HG03558 (cell line): ENCODE data around the gene BRMS1L.
A peak's percentile ranks its signal among the peaks of the same experiment; 100 is the strongest.
"Not testable (repeated sequence)": the region's sequence is repeated elsewhere in the genome, so short reads cannot be mapped to it uniquely, and the experiment has no call there.

Experiments used
- ATAC-seq: cut with Tn5 transposase; IDR thresholded peaks from one replicate; pipeline ENCODE4 v1.9.1; 2021; ENCODE audit warnings: moderate number of reproducible peaks; ENCODE audit not compliant: unreplicated experiment; ENCODE audit errors: extremely low read depth

The BRMS1L gene

DNA sequence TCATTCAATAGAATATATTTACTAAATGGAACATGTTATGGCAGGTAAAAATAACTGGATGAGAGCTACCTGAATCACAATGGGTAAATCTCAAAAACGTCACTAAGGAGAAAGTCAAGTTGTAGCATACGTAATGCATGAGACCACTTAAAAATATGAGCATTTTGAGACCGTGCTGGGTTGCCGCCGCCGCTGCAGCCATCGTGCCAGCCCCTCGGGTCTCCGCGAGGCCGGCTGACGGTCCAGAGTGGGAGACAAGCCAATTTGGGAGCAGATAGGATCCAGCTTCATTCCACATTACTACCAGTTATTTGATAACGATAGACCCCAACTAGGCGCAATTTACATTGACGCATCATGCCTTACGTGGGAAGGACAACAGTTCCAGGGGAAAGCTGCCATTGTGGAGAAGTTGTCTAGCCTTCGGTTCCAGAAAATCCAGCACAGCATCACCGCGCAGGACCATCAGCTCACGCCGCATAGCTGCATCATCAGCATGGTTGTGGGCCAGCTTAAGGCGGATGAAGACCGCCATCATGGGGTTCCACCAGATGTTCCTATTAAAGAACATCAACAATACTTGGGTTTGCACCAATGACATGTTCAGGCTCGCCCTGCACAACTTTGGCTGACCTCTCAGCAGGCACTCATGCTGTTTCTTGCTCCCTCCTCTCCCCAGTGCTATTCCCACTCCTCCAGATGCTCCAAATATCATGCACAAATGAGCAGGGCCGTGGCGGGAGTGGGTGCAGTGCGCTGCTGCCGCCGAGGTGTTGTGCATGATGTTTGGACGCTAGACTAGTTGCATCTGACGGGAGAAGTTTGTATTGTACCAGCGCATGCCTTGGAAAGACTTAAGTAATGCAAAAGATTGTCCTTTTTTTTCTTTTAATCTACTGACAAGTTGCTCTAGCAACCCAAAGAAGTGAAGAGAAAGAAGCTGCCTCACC lies 6.3 kb upstream of the BRMS1L start:
- ATAC-seq: no peak

DNA sequence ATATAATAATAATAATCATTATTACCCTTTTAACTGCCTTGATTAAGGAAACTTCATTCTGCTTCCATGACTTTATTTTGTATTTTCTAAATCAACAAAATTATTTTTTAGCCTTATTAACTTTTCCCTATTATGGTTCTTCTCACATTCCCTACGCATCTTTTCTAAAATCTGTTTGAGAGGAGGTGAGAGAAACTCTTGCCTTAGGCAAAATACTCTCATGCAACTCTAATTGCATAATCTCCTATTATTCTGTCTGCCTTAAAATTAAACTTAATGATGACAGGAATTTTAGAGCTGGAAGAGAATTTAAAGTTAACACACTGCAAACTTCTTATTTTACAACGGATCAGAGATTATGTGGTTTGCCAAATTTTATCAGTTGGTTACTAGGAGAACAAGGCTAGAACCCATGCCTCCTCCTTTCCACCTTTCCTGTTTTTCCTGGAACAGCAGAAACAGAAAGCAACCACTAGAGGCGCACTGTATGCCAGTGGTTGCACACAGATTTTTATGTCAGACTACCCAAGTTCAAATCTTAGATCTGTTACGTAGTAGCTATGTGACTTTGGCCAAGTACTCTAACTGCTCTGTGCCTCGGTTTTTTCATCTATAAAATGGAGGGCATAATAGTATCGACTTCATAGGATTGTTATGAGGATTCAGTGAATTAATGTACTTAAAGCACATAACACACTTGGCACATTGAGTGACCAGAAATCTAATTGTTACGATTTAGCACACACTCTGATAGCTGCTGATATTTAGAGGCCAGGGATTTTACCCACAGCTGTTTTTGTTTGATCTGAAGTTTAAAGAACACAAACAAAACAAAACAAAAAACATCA lies 4.3 kb upstream of the BRMS1L start:
- ATAC-seq: no peak

- ATAC-seq: no peak
Observed at GRCh38 chr14:35822501-35822900, 3.6 kb upstream of the BRMS1L start.

GRCh38 chr14:35824446-35825165 lies 1.5 kb upstream of the BRMS1L start:
- ATAC-seq: not testable (repeated sequence)

DNA sequence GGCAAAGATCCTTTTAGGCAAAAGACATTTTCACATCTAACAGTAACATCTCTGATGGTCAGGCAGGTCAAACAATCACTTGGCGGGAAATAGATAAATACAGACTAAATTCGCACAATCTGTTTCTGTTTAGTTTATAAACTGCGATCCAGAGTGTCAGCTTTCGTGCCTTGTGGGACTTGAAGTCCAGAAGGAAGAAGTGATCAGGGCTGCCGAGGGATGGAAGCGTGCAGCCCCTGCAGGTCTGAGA lies 245 bp upstream of the BRMS1L start:
- ATAC-seq: no peak

- no peak for ATAC-seq
Observed at GRCh38 chr14:35826952-35827416, 846 bp downstream of the BRMS1L start.

DNA sequence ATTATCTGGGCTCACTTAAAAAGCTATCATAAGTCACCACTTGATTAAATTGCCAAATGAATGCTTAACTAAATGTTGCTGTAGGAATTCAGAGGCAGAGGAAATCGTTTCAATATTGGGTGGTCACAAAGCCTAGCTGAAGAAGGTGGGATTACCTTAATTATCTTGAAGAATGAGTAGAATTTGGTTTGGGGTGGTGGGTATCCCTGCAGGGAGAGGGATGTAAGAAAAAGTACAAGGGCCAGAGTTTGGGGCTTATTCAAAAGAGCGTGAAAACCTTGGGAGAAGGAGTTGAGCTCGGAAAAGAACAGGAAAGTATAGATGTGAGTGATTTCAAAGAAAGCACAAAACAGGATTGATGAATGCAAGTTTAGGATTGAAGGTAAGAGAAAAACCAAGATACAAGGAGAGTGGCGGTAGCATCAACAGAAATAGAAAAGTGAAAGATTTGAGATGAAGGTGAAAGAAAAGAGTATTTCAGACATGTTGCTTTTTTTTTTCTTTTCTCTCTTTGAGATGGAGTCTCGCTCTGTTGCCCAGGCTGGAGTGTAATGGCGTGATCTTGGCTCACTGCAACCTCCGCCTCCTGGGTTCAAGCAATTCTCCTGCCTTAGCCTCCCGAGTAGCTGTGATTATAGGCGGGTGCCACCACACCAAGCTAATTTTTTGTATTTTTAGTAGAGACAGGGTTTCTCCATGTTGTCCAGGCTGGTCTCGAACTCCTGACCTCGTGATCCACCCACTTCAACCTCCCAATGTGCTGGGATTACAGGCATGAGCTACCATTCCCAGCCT lies 1.7 kb downstream of the BRMS1L start:
- ATAC-seq: no peak

- no peak for ATAC-seq
Observed at GRCh38 chr14:35829449-35829848, 3.3 kb downstream of the BRMS1L start.

DNA sequence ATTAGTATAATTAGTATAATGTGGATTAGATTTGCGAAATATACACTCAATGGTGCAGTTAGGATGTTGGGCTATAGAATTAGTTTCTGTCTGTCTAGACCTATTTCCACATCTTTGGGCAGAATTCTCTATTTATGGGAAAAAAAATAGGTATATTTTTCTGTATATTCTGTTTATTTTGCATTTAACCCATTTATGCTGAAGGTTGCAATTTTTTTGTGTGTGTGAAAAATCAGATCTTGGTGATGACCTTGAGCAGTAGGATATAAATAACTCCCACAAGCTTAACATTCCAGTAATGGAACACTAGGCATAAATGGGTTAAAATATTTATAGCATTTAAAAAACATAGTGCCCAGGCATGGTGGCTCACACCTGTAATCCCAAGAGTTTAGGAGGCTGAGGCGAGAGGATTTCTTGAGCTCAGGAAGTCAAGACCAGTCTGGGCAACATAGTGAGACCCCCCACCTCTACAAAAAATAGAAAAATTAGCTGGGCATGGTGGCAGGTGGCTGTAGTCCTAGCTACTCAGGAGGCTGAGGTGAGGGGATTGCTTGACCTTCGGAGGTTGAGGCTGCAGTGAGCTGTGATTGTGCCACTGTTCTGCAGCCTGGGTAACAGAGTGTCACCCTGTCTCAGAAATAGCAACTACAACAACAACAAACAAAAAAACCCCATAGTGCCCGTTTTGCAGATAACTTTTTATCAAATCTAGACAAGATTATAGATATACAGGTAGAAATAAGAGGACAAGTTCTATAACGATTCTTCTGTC lies 9.3 kb downstream of the BRMS1L start:
- no peak for ATAC-seq

GRCh38 chr14:35841704-35842103 lies 15.6 kb downstream of the BRMS1L start:
- not testable (repeated sequence) for ATAC-seq

GRCh38 chr14:35842245-35842644 lies 16.1 kb downstream of the BRMS1L start:
- not testable (repeated sequence) for ATAC-seq

DNA sequence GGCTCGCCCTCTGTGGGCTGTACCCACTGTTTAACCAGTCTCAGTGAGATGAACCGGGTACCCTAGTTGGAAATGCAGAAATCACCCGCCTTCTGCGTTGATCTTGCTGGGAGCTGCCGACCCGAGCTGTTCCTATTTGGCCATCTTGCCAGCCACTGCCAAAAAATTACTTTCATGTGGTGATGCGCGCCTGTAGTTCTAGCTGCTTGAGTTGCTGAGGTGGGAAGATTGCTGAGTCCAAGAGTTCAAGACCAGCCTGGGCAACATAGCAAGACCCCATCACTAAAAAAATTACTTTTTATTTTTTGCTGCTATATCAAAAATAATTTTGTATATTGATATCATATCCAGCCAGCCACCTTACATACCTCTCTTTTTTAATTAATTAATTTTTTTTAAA lies 18.4 kb downstream of the BRMS1L start:
- ATAC-seq: no peak

DNA sequence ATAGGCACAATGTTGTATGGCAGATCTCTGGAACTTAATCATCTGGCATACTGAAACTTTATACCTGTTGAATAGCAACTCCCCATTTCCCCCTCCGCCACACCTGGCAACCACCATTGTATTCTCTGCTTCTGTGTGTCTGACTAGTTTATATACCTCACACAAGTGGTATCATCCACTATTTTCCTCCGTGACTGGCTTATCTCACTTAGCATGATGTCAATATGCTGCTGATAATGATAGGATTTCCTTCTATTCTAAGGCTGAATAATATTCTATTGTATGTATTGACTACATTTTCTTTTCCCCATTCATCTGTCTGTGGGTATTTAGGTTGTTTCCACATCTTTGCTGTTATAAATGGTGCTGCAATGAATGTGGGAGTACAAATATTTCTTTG lies 21.5 kb downstream of the BRMS1L start:
- ATAC-seq: no peak

GRCh38 chr14:35849122-35849521 lies 23.0 kb downstream of the BRMS1L start:
- no peak for ATAC-seq

- no peak for ATAC-seq
Observed at GRCh38 chr14:35851823-35852222, 25.7 kb downstream of the BRMS1L start.

GRCh38 chr14:35853225-35853624 lies 27.1 kb downstream of the BRMS1L start:
- ATAC-seq: no peak

GRCh38 chr14:35854696-35855270 lies 28.6 kb downstream of the BRMS1L start:
- ATAC-seq: no peak

DNA sequence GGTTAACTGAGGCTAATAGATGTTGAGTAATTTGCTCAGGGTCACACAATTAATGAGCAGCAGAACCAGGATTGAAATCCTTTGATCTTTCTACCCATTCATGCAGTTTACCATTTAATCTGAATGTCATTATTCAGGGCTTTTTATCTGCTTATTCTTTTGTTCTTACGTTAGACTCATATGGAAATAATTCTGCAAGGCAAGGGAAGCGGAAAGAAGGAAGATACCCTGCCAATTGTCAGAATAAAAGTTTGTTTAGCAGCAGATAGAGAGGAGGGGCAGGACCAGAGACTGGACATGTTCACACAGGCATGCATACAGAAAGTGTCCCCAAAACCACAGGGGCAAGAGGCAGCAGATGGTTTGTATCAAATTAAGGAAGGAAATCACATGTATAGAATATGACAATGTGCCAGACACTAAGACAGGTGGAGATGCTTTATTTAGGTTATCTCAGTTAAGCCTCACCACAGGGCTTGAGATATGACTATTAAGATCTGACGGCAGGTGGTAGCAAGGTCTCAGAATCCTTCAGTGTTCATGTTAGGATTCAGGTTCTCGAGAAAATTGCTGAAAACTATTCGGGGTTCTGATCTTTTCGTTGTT lies 29.8 kb downstream of the BRMS1L start:
- ATAC-seq: peak; percentile 97
